GM21619 (cell line): ENCODE results near the gene PMEPA1.

Source experiments
- ATAC-seq: cut with Tn5 transposase; IDR thresholded peaks from one replicate; pipeline ENCODE4 v1.9.1; 2021; ENCODE audit not compliant: unreplicated experiment

PMEPA1 gene

DNA sequence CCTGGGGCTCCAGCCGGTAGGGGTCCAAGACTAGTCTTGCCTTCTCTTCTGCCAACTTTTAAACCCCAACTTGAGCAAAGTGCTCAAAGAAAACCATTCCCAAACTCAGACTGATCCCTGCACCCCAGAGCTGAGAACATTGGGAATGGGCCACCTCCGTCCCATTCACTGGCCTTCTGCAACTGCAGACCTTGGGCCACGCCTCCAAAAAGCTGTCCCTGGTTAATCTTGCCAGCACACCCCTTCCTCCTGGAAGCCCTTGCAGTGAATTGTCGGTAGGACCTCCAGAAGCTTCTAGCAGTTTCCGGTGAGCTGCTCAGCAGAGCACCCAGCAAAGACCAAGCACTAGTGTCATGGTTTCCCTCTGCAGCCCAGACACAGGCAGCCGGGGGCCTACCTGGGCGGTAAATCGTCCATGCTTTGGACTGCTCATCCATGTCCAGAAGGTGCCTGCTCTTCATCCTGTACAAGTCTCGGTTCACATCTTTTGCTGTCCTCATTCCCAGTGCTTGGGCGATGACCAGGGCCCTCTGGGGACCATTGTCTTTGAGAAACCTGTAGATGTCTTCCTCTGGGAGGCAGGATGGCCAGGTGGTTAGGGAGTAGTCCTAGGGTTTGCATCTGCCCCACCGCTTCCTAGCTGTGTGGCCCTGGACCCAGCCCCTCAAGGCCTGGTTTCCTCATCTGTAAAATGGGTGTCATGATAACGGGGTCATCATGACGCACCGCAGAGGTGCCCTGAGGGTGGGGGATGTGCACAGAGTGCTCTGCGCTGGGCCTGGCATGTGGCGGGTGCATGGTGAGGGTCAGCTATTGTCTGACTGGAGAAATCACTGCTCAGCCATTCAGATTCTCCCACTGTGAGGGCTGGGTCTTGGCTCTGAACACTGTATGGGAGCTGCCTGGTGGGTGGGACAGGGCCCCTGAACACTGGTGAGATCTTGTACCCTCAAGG, 95.0 kb downstream of the PMEPA1 start:
- no peak for ATAC-seq

GRCh38 chr20:57613481-57613921, 96.3 kb downstream of the PMEPA1 start:
- no peak for ATAC-seq

GRCh38 chr20:57612916-57613315, 96.9 kb downstream of the PMEPA1 start:
- ATAC-seq, result no peak

- ATAC-seq, result no peak
Observed at GRCh38 chr20:57612436-57612835, 97.4 kb downstream of the PMEPA1 start.

DNA sequence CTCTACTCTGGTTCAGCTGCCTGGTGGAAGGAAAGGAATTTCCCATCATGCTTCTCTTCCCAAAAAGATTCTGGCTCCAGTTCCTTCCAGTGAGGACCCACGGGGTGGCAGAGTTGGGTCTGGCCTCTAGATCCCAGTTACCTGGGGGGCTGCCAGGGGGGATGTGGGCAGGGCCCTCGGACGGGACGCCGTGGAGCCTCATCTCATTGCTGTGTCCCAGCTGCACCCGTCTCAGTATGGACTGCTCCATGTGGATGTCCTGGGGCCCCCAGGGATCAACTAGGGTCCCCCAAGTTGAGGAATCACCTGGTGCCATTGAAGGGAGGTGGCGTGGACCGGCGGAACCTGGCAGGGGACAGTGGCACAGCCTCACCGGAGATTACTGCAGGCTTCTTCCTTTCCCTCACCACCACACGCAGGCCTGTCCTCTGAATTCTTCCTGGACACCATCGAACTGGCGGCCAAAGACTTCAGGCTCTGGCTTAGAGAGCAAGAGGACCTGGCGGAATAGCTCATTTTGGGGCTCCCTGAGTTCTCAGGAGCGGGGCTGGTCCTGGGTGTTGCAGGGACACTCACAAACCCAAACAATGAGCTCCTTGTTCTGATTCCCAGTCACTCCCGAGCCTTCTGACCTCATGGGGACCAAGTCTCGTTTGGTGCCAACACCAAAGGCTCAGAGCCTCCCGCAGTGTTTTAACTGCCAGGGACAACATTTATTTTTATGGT, 98.1 kb downstream of the PMEPA1 start:
- ATAC-seq, result no peak

DNA sequence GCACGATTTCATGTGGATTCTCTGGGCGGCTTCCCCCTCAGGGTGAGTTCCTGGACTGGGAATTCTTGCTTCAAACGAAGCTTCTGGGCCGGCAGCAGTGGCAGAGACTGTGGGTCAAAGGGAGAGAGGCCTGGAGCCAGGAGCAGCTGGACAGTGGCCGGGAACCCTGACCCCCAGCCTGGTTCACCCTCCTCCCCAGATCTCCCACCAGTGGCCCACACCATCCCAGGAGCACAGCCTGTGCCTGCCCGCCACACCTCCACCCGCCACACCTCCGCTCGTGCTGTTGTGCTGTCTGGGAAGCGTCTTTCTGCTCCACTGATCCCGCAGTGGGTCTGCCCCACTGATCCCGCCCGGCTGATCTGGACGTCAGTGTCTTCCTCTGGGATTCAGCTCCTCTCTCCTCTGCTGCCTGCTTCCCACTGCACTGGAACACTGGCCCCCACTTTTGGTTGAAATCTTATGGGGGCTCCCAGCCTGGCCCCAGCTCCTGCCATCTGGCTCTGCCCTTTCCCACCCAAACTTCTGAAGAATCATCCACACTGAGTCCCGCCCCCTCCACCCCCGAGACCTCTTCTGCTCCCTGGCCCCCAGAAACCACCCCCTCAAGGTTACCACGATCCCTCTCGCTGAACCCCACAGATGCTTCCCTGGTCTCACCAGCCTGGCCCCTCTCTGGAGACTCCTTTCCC, 99.4 kb downstream of the PMEPA1 start:
- ATAC-seq, result no peak

- no peak for ATAC-seq
Observed at GRCh38 chr20:57609842-57610167, 100.0 kb downstream of the PMEPA1 start.

- no peak for ATAC-seq
Observed at GRCh38 chr20:57609086-57609841, 100.6 kb downstream of the PMEPA1 start.

GRCh38 chr20:57608516-57608915, 101.3 kb downstream of the PMEPA1 start:
- no peak for ATAC-seq

DNA sequence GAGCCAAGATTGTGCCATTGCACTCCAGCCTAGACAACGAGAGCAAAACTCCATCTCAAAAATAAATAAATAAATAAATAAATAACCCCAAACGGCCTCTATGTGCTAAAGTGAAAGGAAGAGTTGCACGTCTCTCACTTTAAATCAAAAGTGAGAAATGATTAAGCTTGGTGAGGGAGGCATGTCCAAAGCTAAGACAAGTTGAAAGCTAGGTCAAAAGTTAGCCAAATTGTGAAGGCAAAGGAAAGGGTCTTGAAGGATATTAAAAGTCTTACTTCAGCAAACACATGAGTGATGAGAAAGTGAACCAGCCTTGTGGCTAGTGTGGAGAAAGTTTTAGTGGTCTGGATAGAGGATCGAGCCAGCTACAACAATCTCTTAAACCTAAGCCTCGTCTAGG, 103.9 kb downstream of the PMEPA1 start:
- no peak for ATAC-seq

DNA sequence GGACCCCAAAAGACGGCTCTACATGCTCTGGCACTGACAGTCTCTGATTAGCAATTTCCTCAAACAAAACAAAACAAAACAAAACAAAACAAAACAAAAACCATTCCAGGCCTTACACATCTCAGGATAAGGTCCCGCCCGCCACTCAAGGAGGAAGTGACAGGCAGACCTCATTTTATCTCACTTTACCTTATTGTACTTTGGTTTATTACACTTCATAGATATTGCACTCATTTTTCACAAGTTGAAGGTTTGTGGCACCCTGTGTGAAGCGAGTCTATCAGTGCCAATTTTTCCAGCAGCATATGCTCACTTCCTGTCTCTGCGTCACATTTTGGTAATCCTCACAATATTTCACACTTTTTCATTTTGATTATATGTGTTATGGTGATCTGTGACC, 104.8 kb downstream of the PMEPA1 start:
- ATAC-seq, result no peak

DNA sequence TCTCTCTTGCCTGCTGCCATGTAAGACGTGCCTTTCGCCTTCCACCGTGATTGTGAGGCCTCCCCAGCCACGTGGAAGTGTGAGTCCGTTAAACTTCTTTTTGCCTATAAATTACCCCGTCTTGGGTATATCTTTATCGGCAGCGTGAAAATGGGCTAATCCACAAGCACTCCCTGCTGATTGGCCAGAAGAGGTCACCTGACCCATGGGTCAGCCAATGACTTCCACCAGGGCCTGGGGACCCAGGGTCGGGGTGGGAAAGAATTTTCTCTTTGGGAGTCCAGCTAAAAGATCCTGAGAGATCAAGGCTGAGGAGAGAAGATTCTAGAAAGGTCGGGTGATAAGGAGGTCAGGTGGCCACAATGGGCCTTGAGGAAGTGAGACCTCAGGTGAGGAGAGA, 106.7 kb downstream of the PMEPA1 start:
- ATAC-seq, result no peak

GRCh38 chr20:57601737-57602136, 108.1 kb downstream of the PMEPA1 start:
- no peak for ATAC-seq

DNA sequence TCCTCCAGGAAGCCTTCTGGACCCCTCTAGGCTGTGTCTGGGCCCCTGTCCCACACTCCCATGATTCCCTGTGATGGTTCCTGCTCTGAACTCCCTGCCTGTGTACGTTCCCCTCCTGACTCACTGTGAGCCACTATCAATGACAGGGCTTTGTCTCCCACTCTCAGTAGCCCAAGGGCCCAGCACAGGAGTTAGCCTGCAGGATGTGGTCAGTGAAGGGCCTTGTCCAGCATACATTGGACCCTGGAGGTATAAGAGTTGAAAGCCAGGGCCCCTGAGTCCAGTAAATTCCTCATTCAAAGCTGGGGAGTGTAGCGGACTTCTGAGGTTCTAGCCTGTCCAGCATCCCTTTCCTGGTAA, 108.6 kb downstream of the PMEPA1 start:
- ATAC-seq, result no peak

- ATAC-seq, result no peak
Observed at GRCh38 chr20:57600320-57601210, 109.2 kb downstream of the PMEPA1 start.

GRCh38 chr20:57598491-57598890, 111.3 kb downstream of the PMEPA1 start:
- ATAC-seq, result no peak
